Frontal cortex (tissue), 4 donors: ENCODE results near the gene RABIF. TPM values are rescaled to one million over a fixed set of nuclear protein-coding genes. Genes with fewer than 3 reads are reported as not detected.
"Not testable (repeated sequence)": the region's sequence is repeated elsewhere in the genome, so short reads cannot be mapped to it uniquely, and the experiment has no call there.

Source experiments
- DNase-seq, 2 donors: peaks; one replicate each; pipeline ENCODE4 v3.0.0; 2012; ENCODE audit warnings: low spot score in 2 of 2
- FAIRE-seq: peaks from 2 replicates; lab custom pipeline; 2012; peaks lifted over from hg19 to GRCh38; lab: Jason Lieb, UNC
- total RNA-seq: library from RNA; depleted of rRNA; stranded (reverse); fragments of >200 nt; gene quantifications from one replicate; pipeline ENCODE4 v1.2.3, GENCODE V29; 2014
- donor health status: control.
- donor health status: control.
- donor health status: control.

RABIF gene
- 15.5 TPM for total RNA-seq

GRCh38 chr1:202888531-202889360 is at the start of gene RABIF:
Gene RABIF (minus strand): TSS chr1:202889149. CDS start chr1:202889098, 51 bp downstream.
- DNase-seq (peak; percentile 88 to 90), FAIRE-seq (no peak)

- no peak for FAIRE-seq
These were observed 49.5 kb upstream of the RABIF start for GRCh38 chr1:202938287-202938925.

GRCh38 chr1:202936409-202936808 is 47.5 kb upstream of the RABIF start:
- not testable (repeated sequence) for DNase-seq, FAIRE-seq

More at GRCh38 chr1:202938287-202938925, 49.5 kb upstream of the RABIF start:
- DNase-seq = no peak

GRCh38 chr1:202935844-202936243 is 46.9 kb upstream of the RABIF start:
- no peak for FAIRE-seq
- DNase-seq = no peak

GRCh38 chr1:202934755-202935154 is 45.8 kb upstream of the RABIF start:
- DNase-seq (no peak), FAIRE-seq (no peak)

- FAIRE-seq (no peak), DNase-seq (no peak)
These were observed 43.5 kb upstream of the RABIF start for GRCh38 chr1:202932476-202932875.

- FAIRE-seq (no peak), DNase-seq (peak; percentile 90 to 92)
These were observed 37.9 kb upstream of the RABIF start, which contains the start of gene KLHL12 for GRCh38 chr1:202926581-202927491. Gene KLHL12 (minus strand): TSS chr1:202927234. CDS start chr1:202925162, 2,072 bp downstream.

- FAIRE-seq (no peak), DNase-seq (no peak)
These were observed 34.6 kb upstream of the RABIF start for GRCh38 chr1:202923533-202923932.

GRCh38 chr1:202919615-202920014 is 30.7 kb upstream of the RABIF start:
- no peak for DNase-seq
- no peak for FAIRE-seq

GRCh38 chr1:202915146-202915545 is 26.2 kb upstream of the RABIF start:
- FAIRE-seq (no peak), DNase-seq (no peak)

GRCh38 chr1:202912476-202912875 is 23.5 kb upstream of the RABIF start:
- FAIRE-seq, DNase-seq: not testable (repeated sequence)

- no peak for FAIRE-seq
- no peak for DNase-seq
These were observed 20.5 kb upstream of the RABIF start for GRCh38 chr1:202909494-202909893.

GRCh38 chr1:202908998-202909397 is 20.0 kb upstream of the RABIF start:
- DNase-seq (no peak), FAIRE-seq (no peak)

- no peak for DNase-seq
- FAIRE-seq = no peak
These were observed 16.4 kb upstream of the RABIF start for GRCh38 chr1:202905331-202905730.

- not testable (repeated sequence) for DNase-seq, FAIRE-seq
These were observed 14.9 kb upstream of the RABIF start for GRCh38 chr1:202903808-202904207.

GRCh38 chr1:202901555-202901954 is 12.6 kb upstream of the RABIF start:
- FAIRE-seq = no peak

GRCh38 chr1:202892501-202892900 is 3.6 kb upstream of the RABIF start:
- DNase-seq (no peak), FAIRE-seq (no peak)

More at GRCh38 chr1:202901555-202901954, 12.6 kb upstream of the RABIF start:
- no peak for DNase-seq

GRCh38 chr1:202890392-202890791 is 1.4 kb upstream of the RABIF start:
- DNase-seq (no peak), FAIRE-seq (no peak)

- no peak for FAIRE-seq
- no peak for DNase-seq
These were observed 773 bp downstream of the RABIF start for GRCh38 chr1:202888221-202888530.

GRCh38 chr1:202880961-202881460 is 7.9 kb downstream of the RABIF start:
- DNase-seq (no peak), FAIRE-seq (no peak)
